Suprapubic skin (tissue), 4 donors: Measurements from ENCODE around the gene PIK3R1.

Experiments
- CTCF ChIP-seq, 2 donors: fragments of 200-600 bp in 1 of 2; fragments of 450-650 bp in 1 of 2; sonication (generic) in 1 of 2; IDR thresholded peaks; one replicate each; pipeline ENCODE4 v1.5.1; 2016 to 2019; ENCODE audit warnings: antibody characterized with exemption in 2 of 2, mild to moderate bottlenecking in 1 of 2, moderate library complexity in 1 of 2
- EP300 ChIP-seq: sonication (generic); formaldehyde crosslinking; IDR thresholded peaks from one replicate; pipeline ENCODE4 v1.6.1; 2017; ENCODE audit warnings: antibody characterized with exemption
- POLR2A ChIP-seq, 2 donors: fragments of 450-650 bp; IDR thresholded peaks; one replicate each; pipeline ENCODE4 v1.6.1; 2017; ENCODE audit warnings: antibody characterized with exemption in 2 of 2, mild to moderate bottlenecking in 2 of 2, moderate library complexity in 2 of 2
- POLR2AphosphoS5 ChIP-seq, 3 donors: sonication (generic); formaldehyde crosslinking; IDR thresholded peaks; one replicate each; pipeline ENCODE4 v1.6.1; 2017; ENCODE audit warnings: antibody characterized with exemption in 3 of 3

GRCh38 chr5:68226546-68227073 lies 11.1 kb downstream of the PIK3R1 start:
- TF ChIP-seq CTCF (IDR thresholded peaks at IDR 0.05) (no peak), POLR2A (IDR thresholded peaks at IDR 0.05) (no peak), POLR2AphosphoS5 (IDR thresholded peaks at IDR 0.05) (no peak), EP300 (no peak)
